A673 (cell line): ENCODE measurements around the gene PCBP3.

Experiments
- CTCF ChIP-seq: fragments of 300-800, 200-600 bp; sonication (generic); conservative IDR thresholded peaks from 2 replicates; pipeline ENCODE4 v1.5.1; 2017; ENCODE audit warnings: low read depth, mild to moderate bottlenecking, antibody characterized with exemption, low read length, moderate library complexity, mixed read lengths
- EZH2 ChIP-seq: fragments of 200-600 bp; sonication (generic); IDR thresholded peaks from 2 replicates; pipeline ENCODE4 v1.6.1; 2017; ENCODE audit warnings: borderline replicate concordance, low read depth, mild to moderate bottlenecking, mixed read lengths, antibody characterized with exemption, low read length; ENCODE audit not compliant: poor library complexity, severe bottlenecking

GRCh38 chr21:45892156-45892915 lies 248.8 kb downstream of the PCBP3 start:
- TF ChIP-seq CTCF (no peak), EZH2 (no peak)
